Keratinocyte (primary cell): ENCODE measurements around the gene NF1. TPM values are rescaled to one million over a fixed set of nuclear protein-coding genes. Genes with fewer than 3 reads are reported as not detected.

Source experiments
- DNase-seq: peaks from one replicate; pipeline ENCODE4 v3.0.0-alpha.2; 2011; ENCODE audit warnings: low read depth, missing footprints, low spot score
- FAIRE-seq: peaks from 2 replicates; lab custom pipeline; 2011; peaks lifted over from hg19 to GRCh38; lab: Jason Lieb, UNC
- H2AFZ ChIP-seq: 2 replicates; pipeline ENCODE4 v1.6.0; 2012; ENCODE audit warnings: low read length, control low read depth, inconsistent platforms; ENCODE audit not compliant: control insufficient read depth
- H3K27ac ChIP-seq: 2 replicates; pipeline ENCODE4 v1.5.1; 2011; ENCODE audit warnings: low read length; ENCODE audit not compliant: control insufficient read depth, insufficient read depth
- H3K27me3 ChIP-seq: 3 replicates; pipeline ENCODE4 v1.6.0; 2011; ENCODE audit warnings: low read length; ENCODE audit not compliant: control insufficient read depth, insufficient read depth; ENCODE audit errors: extremely low read depth
- H3K36me3 ChIP-seq, 2 experiments: 2 replicates in 1 of 2; 3 replicates in 1 of 2; pipeline ENCODE4 v1.5.1; 2011; ENCODE audit warnings: low read length in 2 of 2, mild to moderate bottlenecking in 1 of 2; ENCODE audit not compliant: control insufficient read depth in 2 of 2, insufficient read depth in 2 of 2; ENCODE audit errors: extremely low read depth in 1 of 2
- H3K4me1 ChIP-seq: 3 replicates; pipeline ENCODE4 v1.5.1; 2011; ENCODE audit warnings: low read length; ENCODE audit not compliant: control insufficient read depth, insufficient read depth; ENCODE audit errors: extremely low read depth
- H3K4me2 ChIP-seq: 3 replicates; pipeline ENCODE4 v1.6.0; 2011; ENCODE audit warnings: low read depth, low read length; ENCODE audit not compliant: control insufficient read depth, insufficient read depth; ENCODE audit errors: extremely low read depth
- H3K4me3 ChIP-seq, 3 experiments: fragments of 200-600 bp in 1 of 3; sonication (generic) in 1 of 3; 2 replicates in 2 of 3; 3 replicates in 1 of 3; pipeline ENCODE4 v1.5.1; 2011 to 2016; ENCODE audit warnings: low read length in 3 of 3, mild to moderate bottlenecking in 3 of 3, control low read depth in 2 of 3, inconsistent platforms in 1 of 3, low read depth in 1 of 3, mixed read lengths in 1 of 3, mixed run types in 1 of 3, moderate library complexity in 1 of 3; ENCODE audit not compliant: control insufficient read depth in 2 of 3, insufficient read depth in 2 of 3; ENCODE audit errors: extremely low read depth in 1 of 3
- H3K79me2 ChIP-seq: 2 replicates; pipeline ENCODE4 v1.6.0; 2012; ENCODE audit warnings: low read length; ENCODE audit not compliant: control insufficient read depth, insufficient read depth
- H3K9ac ChIP-seq: 3 replicates; pipeline ENCODE4 v1.6.0; 2011; ENCODE audit warnings: low read length; ENCODE audit not compliant: control insufficient read depth, insufficient read depth; ENCODE audit errors: extremely low read depth
- H3K9me1 ChIP-seq: 3 replicates; pipeline ENCODE4 v1.6.0; 2011; ENCODE audit warnings: low read length; ENCODE audit not compliant: control insufficient read depth, insufficient read depth; ENCODE audit errors: extremely low read depth
- H3K9me3 ChIP-seq: 2 replicates; pipeline ENCODE4 v1.5.1; 2012; ENCODE audit warnings: low read depth, low read length; ENCODE audit not compliant: control insufficient read depth
- H4K20me1 ChIP-seq: 3 replicates; pipeline ENCODE4 v1.6.0; 2011; ENCODE audit warnings: low read length; ENCODE audit not compliant: control insufficient read depth, insufficient read depth; ENCODE audit errors: extremely low read depth
- EZH2 ChIP-seq: IDR thresholded peaks from one replicate; pipeline ENCODE4 v1.6.1; 2012; ENCODE audit warnings: inconsistent platforms, mild to moderate bottlenecking, low read length, moderate library complexity
- dilution Hi-C: fragments of 300-500 bp; cut with MboI; formaldehyde crosslinking; loops from one replicate; pipeline ENCODE4 v1.7.0; 2020; ENCODE audit warnings: low sequenced_read_pairs; ENCODE audit not compliant: extremely low pct_ligation_motif_present
- polyA plus RNA-seq, 5 experiments: library from polyadenylated mRNA; depleted of rRNA in 3 of 5; stranded (reverse) in 3 of 5; stranded (forward) in 1 of 5; unstranded in 1 of 5; fragments of >200 nt; gene quantifications; 1 replicate in 1 of 5; 2 replicates in 3 of 5; 3 replicates in 1 of 5; pipeline versions ENCODE4 v1.2.1 to v1.2.3, GENCODE V29; 2011 to 2012; ENCODE audit warnings: missing spikeins in 2 of 5, low read depth in 1 of 5, low replicate concordance in 1 of 5
- TF ChIP-seq, protein P1 (sequence below), 3 experiments: IDR thresholded peaks in 1 of 3; conservative IDR thresholded peaks in 1 of 3; optimal IDR thresholded peaks in 1 of 3; 2 replicates in 2 of 3; 3 replicates in 1 of 3; pipeline versions ENCODE3 to v1.5.1; 2011; ENCODE audit warnings: low read length in 3 of 3, mild to moderate bottlenecking in 3 of 3, moderate library complexity in 2 of 3, control low read depth in 1 of 3, inconsistent platforms in 1 of 3; ENCODE audit not compliant: insufficient read depth in 2 of 3; ENCODE audit errors: extremely low read depth in 1 of 3

NF1 gene
- polyA plus RNA-seq, 1 donor (not counting 4 experiments of a cell fraction or from before 2014, with no cell fraction given), result 26.7 TPM

DNA sequence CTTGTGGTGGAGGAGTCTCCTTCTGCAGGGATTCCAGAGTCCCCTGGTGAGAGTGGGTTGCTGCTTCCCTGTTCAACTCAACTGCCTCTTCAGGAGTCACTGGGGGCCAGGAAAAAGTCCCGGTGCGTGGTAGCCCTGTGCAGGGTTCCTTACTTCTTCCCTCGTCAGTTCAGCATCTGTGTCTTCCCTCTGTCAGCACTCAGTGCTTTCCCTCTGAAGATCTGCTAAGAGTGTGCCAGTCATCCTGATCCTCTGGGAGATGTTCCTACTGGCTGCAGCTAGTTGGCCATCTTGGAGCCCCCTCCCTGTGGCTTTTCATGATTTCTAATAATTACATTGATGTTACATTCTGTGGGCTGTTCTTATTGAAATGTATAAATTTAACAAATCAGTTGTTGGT is 36.5 kb downstream of the NF1 start:
- dilution Hi-C loops, result no loop called here
- Histone ChIP-seq H3K9ac (no peak overlapping the region), H3K9me3 (no peaks in the 10 kb centered on the region), H3K4me3 (no peak overlapping the region), H3K4me2 (no peak overlapping the region), H3K27me3 (no peaks in the 10 kb centered on the region), H3K79me2 (peaks cover 59% of the 10 kb centered on the region), H3K4me1 (peaks cover 11% of the 10 kb centered on the region), H4K20me1 (peaks cover 11% of the 10 kb centered on the region), H3K36me3 (peaks cover 0 to 3% of the 10 kb centered on the region in 2 experiments), H3K9me1 (peaks cover 8% of the 10 kb centered on the region), H3K27ac (no peak overlapping the region), H2AFZ (no peak overlapping the region)
- no peak for FAIRE-seq
- DNase-seq, result no peak
- TF ChIP-seq, protein P1, sequence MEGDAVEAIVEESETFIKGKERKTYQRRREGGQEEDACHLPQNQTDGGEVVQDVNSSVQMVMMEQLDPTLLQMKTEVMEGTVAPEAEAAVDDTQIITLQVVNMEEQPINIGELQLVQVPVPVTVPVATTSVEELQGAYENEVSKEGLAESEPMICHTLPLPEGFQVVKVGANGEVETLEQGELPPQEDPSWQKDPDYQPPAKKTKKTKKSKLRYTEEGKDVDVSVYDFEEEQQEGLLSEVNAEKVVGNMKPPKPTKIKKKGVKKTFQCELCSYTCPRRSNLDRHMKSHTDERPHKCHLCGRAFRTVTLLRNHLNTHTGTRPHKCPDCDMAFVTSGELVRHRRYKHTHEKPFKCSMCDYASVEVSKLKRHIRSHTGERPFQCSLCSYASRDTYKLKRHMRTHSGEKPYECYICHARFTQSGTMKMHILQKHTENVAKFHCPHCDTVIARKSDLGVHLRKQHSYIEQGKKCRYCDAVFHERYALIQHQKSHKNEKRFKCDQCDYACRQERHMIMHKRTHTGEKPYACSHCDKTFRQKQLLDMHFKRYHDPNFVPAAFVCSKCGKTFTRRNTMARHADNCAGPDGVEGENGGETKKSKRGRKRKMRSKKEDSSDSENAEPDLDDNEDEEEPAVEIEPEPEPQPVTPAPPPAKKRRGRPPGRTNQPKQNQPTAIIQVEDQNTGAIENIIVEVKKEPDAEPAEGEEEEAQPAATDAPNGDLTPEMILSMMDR (optimal IDR thresholded peaks at IDR 0.05 in 1 of 3, IDR thresholded peaks at IDR 0.05 in 1 of 3, conservative IDR thresholded peaks at IDR 0.05 in 1 of 3; ENCODE audit: extremely low read depth in 1 of 3, insufficient read depth in 2 of 3, low read length in 3 of 3), result no peak
- no peak for TF ChIP-seq EZH2

GRCh38 chr17:31132977-31133376 is 38.2 kb downstream of the NF1 start:
- no peak for DNase-seq
- H3K36me3 ChIP-seq, result peaks cover 0 to 3% of the 10 kb centered on the region in 2 experiments
- dilution Hi-C loops, result no loop called here
- H3K27ac ChIP-seq, result no peak overlapping the region
- H3K9me3 ChIP-seq, result no peaks in the 10 kb centered on the region
- peaks cover 47% of the 10 kb centered on the region for H3K79me2 ChIP-seq
- peaks cover 8% of the 10 kb centered on the region for H3K9me1 ChIP-seq
- H3K4me1 ChIP-seq, result peaks cover 11% of the 10 kb centered on the region
- H3K4me3 ChIP-seq, result no peak overlapping the region
- TF ChIP-seq, protein P1 (optimal IDR thresholded peaks at IDR 0.05 in 1 of 3, IDR thresholded peaks at IDR 0.05 in 1 of 3, conservative IDR thresholded peaks at IDR 0.05 in 1 of 3; ENCODE audit: extremely low read depth in 1 of 3, insufficient read depth in 2 of 3, low read length in 3 of 3), result no peak
- TF ChIP-seq EZH2, result no peak
- FAIRE-seq, result no peak
- peaks cover 11% of the 10 kb centered on the region for H4K20me1 ChIP-seq
- no peaks in the 10 kb centered on the region for H3K27me3 ChIP-seq
- no peak overlapping the region for H3K9ac ChIP-seq
- H2AFZ ChIP-seq, result no peak overlapping the region
- H3K4me2 ChIP-seq, result no peak overlapping the region
